Breast epithelium (tissue), 3 donors: ENCODE results near the gene DAP3.
"Not testable (repeated sequence)": the region's sequence is repeated elsewhere in the genome, so short reads cannot be mapped to it uniquely, and the experiment has no call there.

Experiments used
- POLR2A ChIP-seq: fragments of 450-650 bp; IDR thresholded peaks from one replicate; pipeline ENCODE4 v1.6.1; 2016; ENCODE audit warnings: antibody characterized with exemption, mild to moderate bottlenecking, moderate library complexity
- TF ChIP-seq, protein P1 (sequence below), 3 donors: fragments of 450-650 bp; IDR thresholded peaks; one replicate each; pipeline ENCODE4 v1.5.1; 2016 to 2017; ENCODE audit warnings: antibody characterized with exemption in 3 of 3, mild to moderate bottlenecking in 3 of 3, moderate library complexity in 3 of 3

DNA sequence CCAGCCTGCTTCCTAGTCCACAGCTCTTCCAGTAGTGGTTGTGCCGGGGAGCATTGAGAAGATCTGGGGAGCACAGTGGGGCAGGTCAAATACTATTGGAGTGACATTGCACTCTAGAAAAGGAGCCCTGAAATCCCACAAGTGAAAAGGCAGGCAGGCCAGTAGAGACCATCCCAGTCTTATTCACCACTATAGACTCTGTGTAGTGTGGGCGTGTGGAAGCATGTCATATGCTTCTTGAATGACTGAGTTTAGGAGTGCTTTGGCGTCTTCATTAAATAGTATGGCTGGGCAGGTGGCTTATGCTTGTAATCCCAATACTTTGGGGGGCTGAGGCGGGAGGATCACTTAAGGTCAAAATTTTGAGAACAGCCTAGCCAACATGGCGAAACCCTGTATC is 15.5 kb downstream of the DAP3 start:
- TF ChIP-seq, protein P1, sequence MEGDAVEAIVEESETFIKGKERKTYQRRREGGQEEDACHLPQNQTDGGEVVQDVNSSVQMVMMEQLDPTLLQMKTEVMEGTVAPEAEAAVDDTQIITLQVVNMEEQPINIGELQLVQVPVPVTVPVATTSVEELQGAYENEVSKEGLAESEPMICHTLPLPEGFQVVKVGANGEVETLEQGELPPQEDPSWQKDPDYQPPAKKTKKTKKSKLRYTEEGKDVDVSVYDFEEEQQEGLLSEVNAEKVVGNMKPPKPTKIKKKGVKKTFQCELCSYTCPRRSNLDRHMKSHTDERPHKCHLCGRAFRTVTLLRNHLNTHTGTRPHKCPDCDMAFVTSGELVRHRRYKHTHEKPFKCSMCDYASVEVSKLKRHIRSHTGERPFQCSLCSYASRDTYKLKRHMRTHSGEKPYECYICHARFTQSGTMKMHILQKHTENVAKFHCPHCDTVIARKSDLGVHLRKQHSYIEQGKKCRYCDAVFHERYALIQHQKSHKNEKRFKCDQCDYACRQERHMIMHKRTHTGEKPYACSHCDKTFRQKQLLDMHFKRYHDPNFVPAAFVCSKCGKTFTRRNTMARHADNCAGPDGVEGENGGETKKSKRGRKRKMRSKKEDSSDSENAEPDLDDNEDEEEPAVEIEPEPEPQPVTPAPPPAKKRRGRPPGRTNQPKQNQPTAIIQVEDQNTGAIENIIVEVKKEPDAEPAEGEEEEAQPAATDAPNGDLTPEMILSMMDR (IDR thresholded peaks at IDR 0.05): not testable (repeated sequence)
- TF ChIP-seq POLR2A: not testable (repeated sequence)
